Thyroid gland (tissue), 4 donors: Measurements from ENCODE around the gene BUD23. TPM values are rescaled to one million over a fixed set of nuclear protein-coding genes. Genes with fewer than 3 reads are reported as not detected.
"Not testable (repeated sequence)": the region's sequence is repeated elsewhere in the genome, so short reads cannot be mapped to it uniquely, and the experiment has no call there.

Experiments used
- DNase-seq, 2 donors: peaks; one replicate each; pipeline ENCODE4 v3.0.0-alpha.2; 2019
- H3K27ac ChIP-seq, 3 donors: fragments of 200-600 bp; sonication (generic); 1 replicate in 2 of 3; 2 replicates in 1 of 3; pipeline ENCODE4 v1.5.1; 2016 to 2019; ENCODE audit warnings: mild to moderate bottlenecking in 1 of 3, moderate library complexity in 1 of 3
- H3K27me3 ChIP-seq: fragments of 200-600 bp; sonication (generic); one replicate; pipeline ENCODE4 v1.5.1; 2019
- H3K36me3 ChIP-seq, 2 donors: fragments of 200-600 bp; sonication (generic); one replicate each; pipeline ENCODE4 v1.5.1; 2016 to 2019
- H3K4me1 ChIP-seq, 2 donors: fragments of 200-600 bp; sonication (generic); one replicate each; pipeline ENCODE4 v1.5.1; 2017 to 2019
- H3K4me3 ChIP-seq, 3 donors: fragments of 200-600 bp; sonication (generic); replicated peaks in 1 of 3; 1 replicate in 2 of 3; 2 replicates in 1 of 3; pipeline ENCODE4 v1.5.1; 2016; ENCODE audit warnings: mild to moderate bottlenecking in 1 of 3
- H3K9me3 ChIP-seq: fragments of 200-600 bp; sonication (generic); one replicate; pipeline ENCODE4 v1.5.1; 2017
- POLR2A ChIP-seq, 2 donors: fragments of 450-650 bp; IDR thresholded peaks; one replicate each; pipeline ENCODE4 v1.6.1; 2017; ENCODE audit warnings: antibody characterized with exemption in 2 of 2, mild to moderate bottlenecking in 2 of 2, moderate library complexity in 1 of 2
- WGBS, 2 donors: methylation state at CpG; one replicate each; pipeline ENCODE4 v1.1.5; 2017; 5-methylcytosine and 5-hydroxymethylcytosine counted together
- intact Hi-C: fragments of 100-400 bp; cut with DNase I; formaldehyde crosslinking; loops from one replicate; pipeline ENCODE4 v1.15.1; 2023
- total RNA-seq, 4 donors: library from RNA; depleted of rRNA; stranded (reverse); fragments of >200 nt; gene quantifications; one replicate each; pipeline ENCODE4 v1.2.3, GENCODE V29; 2016
- TF ChIP-seq, protein P1 (sequence below), 6 experiments: fragments of 200-600 bp in 3 of 6; fragments of 450-650 bp in 3 of 6; sonication (generic) in 3 of 6; IDR thresholded peaks; one replicate each; pipeline ENCODE4 v1.5.1; 2016 to 2019; ENCODE audit warnings: antibody characterized with exemption in 6 of 6, mild to moderate bottlenecking in 2 of 6, inconsistent platforms in 1 of 6, moderate library complexity in 1 of 6

BUD23 gene
- total RNA-seq, 4 donors from 2014 or later, result 58.3 to 78.0 (median 64.9) TPM

- H3K27me3 ChIP-seq, result no peaks in the 10 kb centered on the region
- H3K9me3 ChIP-seq, result no peaks in the 10 kb centered on the region
- no peak overlapping the region for H3K4me3 ChIP-seq
- H3K36me3 ChIP-seq, result no peaks in the 10 kb centered on the region
- intact Hi-C loops, result no loop called here
- 61 to 62% methylated on average over 11 of the region's 11 CpGs for WGBS, 2 donors
- peaks cover 5 to 6% of the 10 kb centered on the region in 2 donors for H3K4me1 ChIP-seq
- DNase-seq, result no peak
- no peak overlapping the region for H3K27ac ChIP-seq
- no peak for TF ChIP-seq POLR2A (IDR thresholded peaks at IDR 0.05)
- TF ChIP-seq, protein P1, sequence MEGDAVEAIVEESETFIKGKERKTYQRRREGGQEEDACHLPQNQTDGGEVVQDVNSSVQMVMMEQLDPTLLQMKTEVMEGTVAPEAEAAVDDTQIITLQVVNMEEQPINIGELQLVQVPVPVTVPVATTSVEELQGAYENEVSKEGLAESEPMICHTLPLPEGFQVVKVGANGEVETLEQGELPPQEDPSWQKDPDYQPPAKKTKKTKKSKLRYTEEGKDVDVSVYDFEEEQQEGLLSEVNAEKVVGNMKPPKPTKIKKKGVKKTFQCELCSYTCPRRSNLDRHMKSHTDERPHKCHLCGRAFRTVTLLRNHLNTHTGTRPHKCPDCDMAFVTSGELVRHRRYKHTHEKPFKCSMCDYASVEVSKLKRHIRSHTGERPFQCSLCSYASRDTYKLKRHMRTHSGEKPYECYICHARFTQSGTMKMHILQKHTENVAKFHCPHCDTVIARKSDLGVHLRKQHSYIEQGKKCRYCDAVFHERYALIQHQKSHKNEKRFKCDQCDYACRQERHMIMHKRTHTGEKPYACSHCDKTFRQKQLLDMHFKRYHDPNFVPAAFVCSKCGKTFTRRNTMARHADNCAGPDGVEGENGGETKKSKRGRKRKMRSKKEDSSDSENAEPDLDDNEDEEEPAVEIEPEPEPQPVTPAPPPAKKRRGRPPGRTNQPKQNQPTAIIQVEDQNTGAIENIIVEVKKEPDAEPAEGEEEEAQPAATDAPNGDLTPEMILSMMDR (IDR thresholded peaks at IDR 0.05), result no peak
Observed at GRCh38 chr7:73652541-73652949, 30.9 kb upstream of the BUD23 start.

GRCh38 chr7:73655309-73655708 is 28.1 kb upstream of the BUD23 start:
- 86 to 87% methylated on average over 4 of the region's 4 CpGs for WGBS, 2 donors
- intact Hi-C loops, H3K4me1 ChIP-seq, H3K4me3 ChIP-seq, H3K27me3 ChIP-seq, H3K27ac ChIP-seq, H3K36me3 ChIP-seq, H3K9me3 ChIP-seq, DNase-seq: not testable (repeated sequence)

DNA sequence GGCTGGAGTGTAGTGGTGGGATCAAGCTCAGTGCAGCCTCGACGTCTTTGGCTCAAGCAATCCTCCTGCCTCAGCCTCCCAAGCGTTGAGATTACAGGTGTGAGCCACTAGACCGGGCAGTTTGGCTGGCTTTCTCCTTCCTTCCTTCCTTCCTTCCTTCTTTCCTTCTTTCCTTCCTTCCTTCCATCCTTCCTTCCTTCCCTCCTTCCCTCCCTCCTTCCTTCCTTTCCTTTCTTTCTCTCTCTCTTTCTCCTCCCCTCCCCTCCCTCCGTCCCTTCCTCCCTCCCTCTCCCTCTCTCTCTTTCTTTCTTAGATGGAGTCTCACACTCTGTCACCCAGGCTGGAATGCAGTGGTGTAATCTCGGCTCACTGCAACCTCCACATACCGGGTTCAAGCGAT is 23.4 kb upstream of the BUD23 start:
- DNase-seq, result no peak
- Histone ChIP-seq H3K4me1 (no peaks in the 10 kb centered on the region), H3K4me3 (no peak overlapping the region), H3K27me3 (no peaks in the 10 kb centered on the region), H3K27ac (no peak overlapping the region), H3K9me3 (no peaks in the 10 kb centered on the region), H3K36me3 (no peaks in the 10 kb centered on the region)
- no peak for TF ChIP-seq POLR2A (IDR thresholded peaks at IDR 0.05)
- TF ChIP-seq, protein P1 (IDR thresholded peaks at IDR 0.05), result no peak
- intact Hi-C loops, result no loop called here
- WGBS, 2 donors, result 71 to 76% methylated on average over 8 of the region's 8 CpGs

GRCh38 chr7:73660594-73660993 is 22.8 kb upstream of the BUD23 start:
- H3K27ac ChIP-seq, H3K4me3 ChIP-seq, H3K4me1 ChIP-seq, H3K27me3 ChIP-seq, DNase-seq, intact Hi-C loops, H3K36me3 ChIP-seq, H3K9me3 ChIP-seq: not testable (repeated sequence)
- WGBS, 2 donors, result 42 to 63% methylated on average over 4 of the region's 4 CpGs

DNA sequence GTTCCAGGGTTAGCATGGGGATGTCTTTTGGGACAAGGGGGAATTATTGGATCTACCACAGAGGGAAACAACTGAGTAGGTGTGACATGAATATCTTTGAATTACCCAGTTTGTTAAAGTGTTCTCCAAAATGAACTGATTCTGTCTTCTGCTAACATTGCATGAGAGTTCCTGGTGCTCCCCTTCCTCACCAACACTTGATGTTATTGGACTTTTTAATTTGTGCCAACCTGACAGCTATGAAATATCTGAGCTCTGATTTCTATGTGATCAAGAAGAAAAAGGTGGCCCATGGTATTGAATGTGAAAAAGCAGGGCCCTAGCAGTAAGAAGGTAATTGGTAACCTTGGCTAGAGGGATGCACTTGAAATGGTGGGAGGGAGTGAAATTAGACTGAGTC is 20.4 kb upstream of the BUD23 start:
- H3K36me3 ChIP-seq, result no peaks in the 10 kb centered on the region
- TF ChIP-seq, protein P1 (IDR thresholded peaks at IDR 0.05), result no peak
- no peak for TF ChIP-seq POLR2A (IDR thresholded peaks at IDR 0.05)
- no peaks in the 10 kb centered on the region for H3K9me3 ChIP-seq
- no peaks in the 10 kb centered on the region for H3K4me1 ChIP-seq
- H3K4me3 ChIP-seq, result no peak overlapping the region
- H3K27me3 ChIP-seq, result no peaks in the 10 kb centered on the region
- intact Hi-C loops, result no loop called here
- no peak for DNase-seq
- no peak overlapping the region for H3K27ac ChIP-seq

GRCh38 chr7:73667344-73668102 is 15.9 kb upstream of the BUD23 start, which contains the start of gene VPS37D:
TSS of gene VPS37D (plus strand) at chr7:73667831. CDS start at chr7:73667959, 128 bp downstream.
- peak; percentile 90 to 92 for DNase-seq
- intact Hi-C loops, result no loop called here
- H3K4me3 ChIP-seq, result peak within 1 kb of the TSS; percentile 23 to 54 (median 44)
- 16 to 20% methylated on average over 8 to 13 of the region's 79 CpGs for WGBS, 2 donors
- H3K9me3 ChIP-seq, result no peaks in the 10 kb centered on the region
- TF ChIP-seq, protein P1 (IDR thresholded peaks at IDR 0.05), result peak in 4 of 6 experiments; percentile 77 to 99 (median 97)
- TF ChIP-seq POLR2A (IDR thresholded peaks at IDR 0.05), result peak in 1 of 2 donors; percentile 55
- no peaks in the 10 kb centered on the region for H3K36me3 ChIP-seq
- peaks cover 8 to 14% of the 10 kb centered on the region in 2 donors for H3K4me1 ChIP-seq
- H3K27ac ChIP-seq, result no peak within 1 kb of the TSS
- no peaks in the 10 kb centered on the region for H3K27me3 ChIP-seq
